Astrocyte (in vitro differentiated cells and primary cell): ENCODE results near the gene INPP5A. TPM values are rescaled to one million over a fixed set of nuclear protein-coding genes. Genes with fewer than 3 reads are reported as not detected.

Source experiments
- DNase-seq: peaks from one replicate; pipeline ENCODE4 v3.0.0-alpha.2; 2010; ENCODE audit warnings: low read depth
- FAIRE-seq: peaks from 2 replicates; lab custom pipeline; 2011; peaks lifted over from hg19 to GRCh38; lab: Jason Lieb, UNC
- H2AFZ ChIP-seq: 2 replicates; pipeline ENCODE4 v1.6.0; 2012; ENCODE audit warnings: low read depth, low read length, inconsistent platforms
- H3K27ac ChIP-seq: 2 replicates; pipeline ENCODE4 v1.5.1; 2011; ENCODE audit warnings: low read depth, low read length, inconsistent platforms
- H3K27me3 ChIP-seq: 2 replicates; pipeline ENCODE4 v1.6.0; 2011; ENCODE audit warnings: low read length, inconsistent platforms; ENCODE audit not compliant: insufficient read depth
- H3K36me3 ChIP-seq: 2 replicates; pipeline ENCODE4 v1.5.1; 2011; ENCODE audit warnings: low read length, inconsistent platforms; ENCODE audit not compliant: insufficient read depth
- H3K4me1 ChIP-seq: 2 replicates; pipeline ENCODE4 v1.5.1; 2011; ENCODE audit warnings: low read length, inconsistent platforms; ENCODE audit not compliant: insufficient read depth
- H3K4me2 ChIP-seq: 2 replicates; pipeline ENCODE4 v1.6.0; 2012; ENCODE audit warnings: low read length, inconsistent platforms
- H3K4me3 ChIP-seq: 2 replicates; pipeline ENCODE4 v1.5.1; 2011; ENCODE audit warnings: low read depth, mild to moderate bottlenecking, low read length, inconsistent platforms; ENCODE audit not compliant: insufficient read depth
- H3K79me2 ChIP-seq: 2 replicates; pipeline ENCODE4 v1.6.0; 2012; ENCODE audit warnings: mild to moderate bottlenecking, low read length, inconsistent platforms; ENCODE audit not compliant: insufficient read depth
- H3K9ac ChIP-seq: 2 replicates; pipeline ENCODE4 v1.6.0; 2012; ENCODE audit warnings: mild to moderate bottlenecking, low read length, inconsistent platforms
- H3K9me3 ChIP-seq: 2 replicates; pipeline ENCODE4 v1.5.1; 2012; ENCODE audit warnings: low read depth, mild to moderate bottlenecking, low read length, inconsistent platforms; ENCODE audit not compliant: insufficient read depth
- H4K20me1 ChIP-seq: 2 replicates; pipeline ENCODE4 v1.6.0; 2012; ENCODE audit warnings: low read length, inconsistent platforms; ENCODE audit not compliant: insufficient read depth
- H3K27ac Mint-ChIP-seq: one replicate; pipeline ENCODE4 v1.8.0; 2021; ENCODE audit warnings: mild to moderate bottlenecking, mixed read lengths; ENCODE audit not compliant: unreplicated experiment
- H3K27me3 Mint-ChIP-seq: one replicate; pipeline ENCODE4 v1.8.0; 2021; ENCODE audit warnings: low read depth, mixed read lengths; ENCODE audit not compliant: unreplicated experiment
- H3K36me3 Mint-ChIP-seq: one replicate; pipeline ENCODE4 v1.8.0; 2021; ENCODE audit warnings: low read depth, mixed read lengths; ENCODE audit not compliant: unreplicated experiment
- H3K4me1 Mint-ChIP-seq: one replicate; pipeline ENCODE4 v1.8.0; 2021; ENCODE audit warnings: low read depth, mixed read lengths; ENCODE audit not compliant: unreplicated experiment
- H3K4me3 Mint-ChIP-seq: one replicate; pipeline ENCODE4 v1.8.0; 2021; ENCODE audit warnings: mild to moderate bottlenecking, moderate library complexity, mixed read lengths; ENCODE audit not compliant: unreplicated experiment
- H3K9me3 Mint-ChIP-seq: one replicate; pipeline ENCODE4 v1.8.0; 2021; ENCODE audit warnings: mild to moderate bottlenecking, mixed read lengths; ENCODE audit not compliant: unreplicated experiment
- EZH2 ChIP-seq: IDR thresholded peaks from 2 replicates; pipeline ENCODE4 v1.6.1; 2012; ENCODE audit warnings: mild to moderate bottlenecking, low read length, inconsistent platforms; ENCODE audit not compliant: insufficient read depth
- total RNA-seq: library from RNA; stranded (reverse); gene quantifications from 2 replicates; pipeline ENCODE4 v1.2.1, GENCODE V29; 2021
- TF ChIP-seq, protein P1 (sequence below): IDR thresholded peaks from 2 replicates; pipeline ENCODE4 v1.5.1; 2011; ENCODE audit warnings: low read depth, mild to moderate bottlenecking, inconsistent platforms, low read length, moderate library complexity; ENCODE audit not compliant: insufficient read depth

The INPP5A gene
- total RNA-seq, 1 donor from 2014 or later = 39.1 TPM

DNA sequence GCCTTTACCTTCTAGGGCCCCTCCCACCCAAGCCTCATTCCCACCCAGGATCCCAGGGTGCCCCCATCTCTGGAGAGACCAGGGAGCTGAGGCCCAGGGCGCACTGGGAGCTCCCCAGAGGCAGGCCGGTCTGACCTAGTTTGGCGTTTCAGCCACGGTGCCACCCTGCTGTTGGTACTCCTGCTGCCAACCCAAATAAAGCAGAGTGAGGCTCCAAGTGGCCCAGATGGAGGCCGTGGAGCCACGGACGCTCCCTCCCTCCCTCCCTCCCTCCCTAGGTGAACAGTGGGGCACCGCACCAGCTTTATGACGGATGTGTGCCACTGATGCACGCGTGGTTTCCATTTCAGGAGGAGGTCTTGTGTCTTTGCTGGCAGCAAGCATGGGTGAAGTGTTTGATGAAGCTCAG, 1.8 kb downstream of the INPP5A start:
- Mint-ChIP-seq H3K4me3 (peak overlapping the region; percentile 94), H3K27me3 (peaks cover 2% of the 10 kb centered on the region), H3K36me3 (peaks cover 6% of the 10 kb centered on the region), H3K4me1 (peaks cover 44% of the 10 kb centered on the region), H3K27ac (no peak overlapping the region), H3K9me3 (no peaks in the 10 kb centered on the region)
- Histone ChIP-seq H3K27me3 (no peaks in the 10 kb centered on the region), H3K4me3 (peak overlapping the region; percentile 75), H4K20me1 (peaks cover 63% of the 10 kb centered on the region), H2AFZ (no peak overlapping the region), H3K4me1 (peaks cover 61% of the 10 kb centered on the region), H3K9ac (peak overlapping the region; percentile 83), H3K27ac (peak overlapping the region; percentile 54), H3K9me3 (no peaks in the 10 kb centered on the region), H3K79me2 (peaks cover 79% of the 10 kb centered on the region), H3K36me3 (no peaks in the 10 kb centered on the region), H3K4me2 (peak overlapping the region; percentile 92)
- DNase-seq = no peak
- no peak for TF ChIP-seq EZH2
- TF ChIP-seq, protein P1, sequence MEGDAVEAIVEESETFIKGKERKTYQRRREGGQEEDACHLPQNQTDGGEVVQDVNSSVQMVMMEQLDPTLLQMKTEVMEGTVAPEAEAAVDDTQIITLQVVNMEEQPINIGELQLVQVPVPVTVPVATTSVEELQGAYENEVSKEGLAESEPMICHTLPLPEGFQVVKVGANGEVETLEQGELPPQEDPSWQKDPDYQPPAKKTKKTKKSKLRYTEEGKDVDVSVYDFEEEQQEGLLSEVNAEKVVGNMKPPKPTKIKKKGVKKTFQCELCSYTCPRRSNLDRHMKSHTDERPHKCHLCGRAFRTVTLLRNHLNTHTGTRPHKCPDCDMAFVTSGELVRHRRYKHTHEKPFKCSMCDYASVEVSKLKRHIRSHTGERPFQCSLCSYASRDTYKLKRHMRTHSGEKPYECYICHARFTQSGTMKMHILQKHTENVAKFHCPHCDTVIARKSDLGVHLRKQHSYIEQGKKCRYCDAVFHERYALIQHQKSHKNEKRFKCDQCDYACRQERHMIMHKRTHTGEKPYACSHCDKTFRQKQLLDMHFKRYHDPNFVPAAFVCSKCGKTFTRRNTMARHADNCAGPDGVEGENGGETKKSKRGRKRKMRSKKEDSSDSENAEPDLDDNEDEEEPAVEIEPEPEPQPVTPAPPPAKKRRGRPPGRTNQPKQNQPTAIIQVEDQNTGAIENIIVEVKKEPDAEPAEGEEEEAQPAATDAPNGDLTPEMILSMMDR = no peak
- no peak for FAIRE-seq

DNA sequence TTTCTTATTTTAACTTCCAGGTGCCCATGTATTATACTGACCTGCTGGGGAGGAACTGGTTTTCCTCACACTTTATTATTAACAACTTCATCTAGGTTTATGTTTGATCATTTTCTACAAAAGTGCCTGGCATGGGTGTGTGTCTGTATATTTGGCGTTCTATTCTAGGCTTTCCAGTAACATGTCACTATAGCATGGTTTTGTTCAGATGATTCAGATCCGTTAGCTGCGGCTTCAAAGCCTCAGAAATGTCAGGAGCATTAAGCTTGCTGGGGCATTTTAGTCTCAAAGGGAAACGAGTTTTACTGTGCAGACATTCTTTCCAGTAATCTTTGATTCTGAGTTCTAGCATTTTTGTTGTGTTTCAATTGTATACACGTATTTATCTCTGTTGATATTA, 2.3 kb downstream of the INPP5A start:
- DNase-seq (peak; percentile 76), FAIRE-seq (peak; percentile 60)
- no peaks in the 10 kb centered on the region for H3K9me3 ChIP-seq
- no peaks in the 10 kb centered on the region for H3K27me3 ChIP-seq
- peak overlapping the region; percentile 54 for H3K27ac ChIP-seq
- TF ChIP-seq, protein P1 = no peak
- no peak for TF ChIP-seq EZH2
- H3K27ac Mint-ChIP-seq = peak overlapping the region; percentile 70
- H3K9me3 Mint-ChIP-seq = no peaks in the 10 kb centered on the region
- peak overlapping the region; percentile 75 for H3K4me3 ChIP-seq
- peaks cover 44% of the 10 kb centered on the region for H3K4me1 Mint-ChIP-seq
- peaks cover 67% of the 10 kb centered on the region for H4K20me1 ChIP-seq
- H3K4me2 ChIP-seq = peak overlapping the region; percentile 92
- H3K27me3 Mint-ChIP-seq = peaks cover 2% of the 10 kb centered on the region
- H3K79me2 ChIP-seq = peaks cover 83% of the 10 kb centered on the region
- peaks cover 57% of the 10 kb centered on the region for H3K4me1 ChIP-seq
- peak overlapping the region; percentile 83 for H3K9ac ChIP-seq
- peak overlapping the region; percentile 77 for H3K4me3 Mint-ChIP-seq
- no peaks in the 10 kb centered on the region for H3K36me3 ChIP-seq
- peaks cover 6% of the 10 kb centered on the region for H3K36me3 Mint-ChIP-seq
- H2AFZ ChIP-seq = no peak overlapping the region

DNA sequence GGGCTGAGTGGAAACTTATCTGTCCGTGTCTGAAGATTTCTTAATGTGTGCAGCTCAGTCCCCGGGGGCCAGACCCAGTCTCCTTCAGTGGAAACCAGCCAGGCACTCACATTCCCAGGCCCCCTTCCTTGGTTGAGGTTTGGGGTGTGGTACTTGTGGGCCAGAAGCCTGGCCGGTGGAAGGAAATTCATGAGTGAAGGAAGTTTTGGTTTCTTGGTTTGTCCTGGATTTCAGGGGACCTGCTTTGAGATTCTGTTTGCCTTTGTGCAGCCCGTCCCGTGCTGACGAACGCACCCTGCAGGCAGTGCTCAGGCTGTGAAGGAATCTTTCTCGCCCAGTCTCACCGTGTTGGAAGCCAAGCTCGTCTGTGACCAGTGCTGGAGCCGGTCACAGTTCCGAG, 2.9 kb downstream of the INPP5A start:
- H3K9me3 Mint-ChIP-seq = no peaks in the 10 kb centered on the region
- Histone ChIP-seq H3K4me1 (peaks cover 51% of the 10 kb centered on the region), H3K9ac (peak overlapping the region; percentile 83), H3K4me2 (peak overlapping the region; percentile 92), H2AFZ (no peak overlapping the region), H3K36me3 (no peaks in the 10 kb centered on the region), H3K79me2 (peaks cover 83% of the 10 kb centered on the region), H4K20me1 (peaks cover 73% of the 10 kb centered on the region), H3K4me3 (peak overlapping the region; percentile 75), H3K27ac (peak overlapping the region; percentile 54), H3K9me3 (no peaks in the 10 kb centered on the region), H3K27me3 (no peaks in the 10 kb centered on the region)
- DNase-seq (no peak), FAIRE-seq (peak; percentile 78)
- H3K27me3 Mint-ChIP-seq = no peaks in the 10 kb centered on the region
- TF ChIP-seq, protein P1 = peak; percentile 31
- no peak for TF ChIP-seq EZH2
- H3K4me1 Mint-ChIP-seq = peaks cover 44% of the 10 kb centered on the region
- H3K27ac Mint-ChIP-seq = peak overlapping the region; percentile 70
- peak overlapping the region; percentile 77 for H3K4me3 Mint-ChIP-seq
- H3K36me3 Mint-ChIP-seq = peaks cover 6% of the 10 kb centered on the region
